Metanephros (tissue), 1 donor: Measurements from ENCODE around the gene TMPRSS11D. TPM values are rescaled to one million over a fixed set of nuclear protein-coding genes. Genes with fewer than 3 reads are reported as not detected.

Source experiments
- total RNA-seq: library from RNA; depleted of rRNA; stranded (reverse); fragments of >200 nt; gene quantifications from one replicate; pipeline ENCODE4 v1.2.3, GENCODE V29; 2014

Gene TMPRSS11D, protein sequence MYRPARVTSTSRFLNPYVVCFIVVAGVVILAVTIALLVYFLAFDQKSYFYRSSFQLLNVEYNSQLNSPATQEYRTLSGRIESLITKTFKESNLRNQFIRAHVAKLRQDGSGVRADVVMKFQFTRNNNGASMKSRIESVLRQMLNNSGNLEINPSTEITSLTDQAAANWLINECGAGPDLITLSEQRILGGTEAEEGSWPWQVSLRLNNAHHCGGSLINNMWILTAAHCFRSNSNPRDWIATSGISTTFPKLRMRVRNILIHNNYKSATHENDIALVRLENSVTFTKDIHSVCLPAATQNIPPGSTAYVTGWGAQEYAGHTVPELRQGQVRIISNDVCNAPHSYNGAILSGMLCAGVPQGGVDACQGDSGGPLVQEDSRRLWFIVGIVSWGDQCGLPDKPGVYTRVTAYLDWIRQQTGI
- total RNA-seq, result not detected

DNA sequence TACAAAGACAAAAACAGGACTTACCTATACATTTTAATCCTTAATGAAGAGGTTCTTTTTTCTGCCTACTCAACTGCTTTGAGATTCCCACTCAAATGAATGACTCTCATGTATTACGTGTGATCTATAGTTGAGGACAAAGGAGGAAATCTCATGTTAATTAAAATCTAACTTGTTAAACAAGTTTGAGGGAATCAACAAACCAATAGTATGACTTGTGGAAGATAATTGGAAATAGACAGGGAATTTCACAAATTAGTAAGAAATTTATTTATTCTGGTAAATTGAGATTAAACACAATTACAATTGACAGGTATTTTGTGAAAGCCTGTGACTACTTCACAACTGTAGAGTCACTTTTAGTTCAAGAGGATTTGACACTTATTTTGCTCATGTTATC lies at the start of gene TMPRSS11D:
TMPRSS11D (minus strand) TSS at position 101 of the 400 bp plus-strand sequence; CDS start at position 32, 69 bp downstream.

Other genes starting within 250 kb of the TMPRSS11D start
- 37.9 TPM for gene UBA6, start 182.8 kb downstream of the TMPRSS11D start, total RNA-seq
- gene GNRHR, start 129.6 kb downstream of the TMPRSS11D start, total RNA-seq, result not detected
- not detected for gene TMPRSS11A, start 79.5 kb upstream of the TMPRSS11D start, total RNA-seq
- not detected for gene TMPRSS11F, start 245.9 kb upstream of the TMPRSS11D start, total RNA-seq